HepG2 (cell line): ENCODE results near the gene RPF1. TPM values are rescaled to one million over a fixed set of nuclear protein-coding genes. Genes with fewer than 3 reads are reported as not detected.
A peak's percentile ranks its signal among the peaks of the same experiment; 100 is the strongest.

ENCODE experiments used
- ARID2 ChIP-seq: sonication (generic); formaldehyde crosslinking; IDR thresholded peaks from 2 replicates; pipeline ENCODE4 v1.8.1; 2022; ENCODE audit warnings: mild to moderate bottlenecking, missing genetic modification reagents, borderline replicate concordance
- GPN1 ChIP-seq: sonication (generic); formaldehyde crosslinking; IDR thresholded peaks from 2 replicates; pipeline ENCODE4 v1.5.1; 2020; ENCODE audit warnings: missing genetic modification reagents, borderline replicate concordance
- JDP2 ChIP-seq: sonication (generic); formaldehyde crosslinking; IDR thresholded peaks from 2 replicates; pipeline ENCODE4 v1.8.1; 2022; ENCODE audit warnings: missing genetic modification reagents, borderline replicate concordance
- RFXANK ChIP-seq: IDR thresholded peaks from 2 replicates; pipeline ENCODE4 v1.6.1; 2016
- SALL2 ChIP-seq: sonication (generic); formaldehyde crosslinking; IDR thresholded peaks from 2 replicates; pipeline ENCODE4 v1.8.1; 2023; ENCODE audit warnings: mild to moderate bottlenecking, missing genetic modification reagents, inconsistent platforms
- SIN3A ChIP-seq: IDR thresholded peaks from 2 replicates; pipeline ENCODE4 v1.6.1; 2011; ENCODE audit warnings: low read depth, mild to moderate bottlenecking, control low read depth, low read length, borderline replicate concordance
- TFDP2 ChIP-seq: sonication (generic); formaldehyde crosslinking; IDR thresholded peaks from 2 replicates; pipeline ENCODE4 v1.4.0; 2020; ENCODE audit warnings: missing genetic modification reagents
- ZNF274 ChIP-seq: sonication (generic); formaldehyde crosslinking; IDR thresholded peaks from 2 replicates; pipeline ENCODE4 v1.5.1; 2020; ENCODE audit warnings: mild to moderate bottlenecking, missing genetic modification reagents
- ZNF83 ChIP-seq: sonication (generic); formaldehyde crosslinking; IDR thresholded peaks from 2 replicates; pipeline ENCODE4 v1.4.0; 2020; ENCODE audit warnings: missing genetic modification reagents, mild to moderate bottlenecking, borderline replicate concordance
- polyA plus RNA-seq, 8 experiments: library from polyadenylated mRNA; depleted of rRNA in 3 of 8; stranded (reverse) in 7 of 8; unstranded in 1 of 8; fragments of >200 nt; fragmentation: Illumina TruSeq in 4 of 8; extraction: Trizol in 4 of 8; gene quantifications; 2 replicates each; pipeline versions ENCODE4 v1.2.1 to v1.2.3, GENCODE V29; 2011 to 2016; ENCODE audit warnings: low read depth in 4 of 8, missing spikeins in 1 of 8, mixed read lengths in 1 of 8; ENCODE audit not compliant: insufficient read depth in 1 of 8
- total RNA-seq, 5 experiments: library from RNA; depleted of rRNA; stranded (reverse); fragments of >200 nt; fragmentation: Illumina TruSeq; extraction: Trizol; gene quantifications; 2 replicates each; pipeline ENCODE4 v1.2.3, GENCODE V29; 2016; ENCODE audit warnings: low read depth in 1 of 5
- TF ChIP-seq, protein P1 (sequence below): sonication (generic); formaldehyde crosslinking; IDR thresholded peaks from 2 replicates; pipeline ENCODE4 v1.4.0; 2020; ENCODE audit warnings: mild to moderate bottlenecking, low read depth, missing genetic modification reagents
- TF ChIP-seq, protein P2 (sequence below): sonication (generic); formaldehyde crosslinking; IDR thresholded peaks from 2 replicates; pipeline ENCODE4 v1.5.1; 2020; ENCODE audit warnings: missing genetic modification reagents, mild to moderate bottlenecking, borderline replicate concordance
- TF ChIP-seq, protein P3 (sequence below): sonication (generic); formaldehyde crosslinking; IDR thresholded peaks from 2 replicates; pipeline ENCODE4 v1.4.0; 2020; ENCODE audit warnings: mild to moderate bottlenecking, missing genetic modification reagents, borderline replicate concordance

RPF1 gene
- total and polyA plus RNA-seq, 2 of the 13 experiments (the other 11 are each of a cell fraction or from before 2014, with no cell fraction given): 23.0 to 39.0 TPM

DNA sequence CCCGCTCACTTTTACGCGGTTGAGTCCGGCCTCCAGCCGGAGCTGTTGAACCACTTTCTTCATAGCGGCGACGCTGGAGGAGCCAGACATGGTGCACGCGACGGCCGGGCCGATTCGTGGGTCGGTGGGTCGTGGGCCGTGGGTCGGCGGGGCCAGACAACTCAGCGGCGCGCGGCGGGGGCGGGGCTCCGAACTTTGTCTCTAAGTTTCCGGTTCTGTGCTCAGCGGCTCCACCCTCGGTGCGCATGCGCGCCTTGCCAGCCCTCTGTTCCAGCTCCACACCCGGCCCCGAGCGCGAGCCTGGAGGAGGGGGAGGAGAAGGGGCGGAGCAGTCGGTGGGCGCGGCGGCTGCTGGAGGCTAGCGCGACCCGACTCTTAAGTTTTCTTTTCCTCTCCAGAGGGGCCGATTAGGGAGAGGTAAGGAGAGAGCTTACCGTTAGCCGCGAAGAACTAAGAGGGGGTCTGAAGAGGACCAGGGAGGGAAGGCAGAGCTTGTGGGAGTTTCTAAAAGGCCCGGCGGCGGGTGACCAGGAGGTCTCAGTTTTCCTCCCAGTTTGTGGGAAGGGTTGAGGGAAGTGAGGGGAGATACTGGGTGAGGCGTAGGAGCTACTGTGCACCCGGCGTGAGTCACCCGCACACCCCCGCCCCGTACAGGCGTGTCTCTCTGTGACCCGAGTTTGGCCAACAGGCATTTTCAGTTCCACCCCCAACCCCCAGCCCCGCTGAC is 27.1 kb downstream of the RPF1 start, which contains the start of the genes GNG5 and SPATA1 (continued):
- TF ChIP-seq, protein P1, sequence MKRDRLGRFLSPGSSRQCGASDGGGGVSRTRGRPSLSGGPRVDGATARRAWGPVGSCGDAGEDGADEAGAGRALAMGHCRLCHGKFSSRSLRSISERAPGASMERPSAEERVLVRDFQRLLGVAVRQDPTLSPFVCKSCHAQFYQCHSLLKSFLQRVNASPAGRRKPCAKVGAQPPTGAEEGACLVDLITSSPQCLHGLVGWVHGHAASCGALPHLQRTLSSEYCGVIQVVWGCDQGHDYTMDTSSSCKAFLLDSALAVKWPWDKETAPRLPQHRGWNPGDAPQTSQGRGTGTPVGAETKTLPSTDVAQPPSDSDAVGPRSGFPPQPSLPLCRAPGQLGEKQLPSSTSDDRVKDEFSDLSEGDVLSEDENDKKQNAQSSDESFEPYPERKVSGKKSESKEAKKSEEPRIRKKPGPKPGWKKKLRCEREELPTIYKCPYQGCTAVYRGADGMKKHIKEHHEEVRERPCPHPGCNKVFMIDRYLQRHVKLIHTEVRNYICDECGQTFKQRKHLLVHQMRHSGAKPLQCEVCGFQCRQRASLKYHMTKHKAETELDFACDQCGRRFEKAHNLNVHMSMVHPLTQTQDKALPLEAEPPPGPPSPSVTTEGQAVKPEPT: no peak; the same call in 1 of the 2 replicates
- TF ChIP-seq, protein P2, sequence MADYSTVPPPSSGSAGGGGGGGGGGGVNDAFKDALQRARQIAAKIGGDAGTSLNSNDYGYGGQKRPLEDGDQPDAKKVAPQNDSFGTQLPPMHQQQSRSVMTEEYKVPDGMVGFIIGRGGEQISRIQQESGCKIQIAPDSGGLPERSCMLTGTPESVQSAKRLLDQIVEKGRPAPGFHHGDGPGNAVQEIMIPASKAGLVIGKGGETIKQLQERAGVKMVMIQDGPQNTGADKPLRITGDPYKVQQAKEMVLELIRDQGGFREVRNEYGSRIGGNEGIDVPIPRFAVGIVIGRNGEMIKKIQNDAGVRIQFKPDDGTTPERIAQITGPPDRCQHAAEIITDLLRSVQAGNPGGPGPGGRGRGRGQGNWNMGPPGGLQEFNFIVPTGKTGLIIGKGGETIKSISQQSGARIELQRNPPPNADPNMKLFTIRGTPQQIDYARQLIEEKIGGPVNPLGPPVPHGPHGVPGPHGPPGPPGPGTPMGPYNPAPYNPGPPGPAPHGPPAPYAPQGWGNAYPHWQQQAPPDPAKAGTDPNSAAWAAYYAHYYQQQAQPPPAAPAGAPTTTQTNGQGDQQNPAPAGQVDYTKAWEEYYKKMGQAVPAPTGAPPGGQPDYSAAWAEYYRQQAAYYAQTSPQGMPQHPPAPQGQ (CRISPR knock-in tag): no peak
- no peak for TF ChIP-seq SIN3A
- TF ChIP-seq ZNF83: no peak
- TF ChIP-seq TFDP2: no peak
- TF ChIP-seq SALL2: 0 out of 2 replicates have a peak, but pooled peaks have one; percentile 44
- TF ChIP-seq JDP2 (CRISPR knock-in tag): no peak; the same call in 1 of the 2 replicates
- no peak for TF ChIP-seq ARID2
- TF ChIP-seq RFXANK (CRISPR knock-in tag): no peak; the same call in 1 of the 2 replicates
- TF ChIP-seq, protein P3, sequence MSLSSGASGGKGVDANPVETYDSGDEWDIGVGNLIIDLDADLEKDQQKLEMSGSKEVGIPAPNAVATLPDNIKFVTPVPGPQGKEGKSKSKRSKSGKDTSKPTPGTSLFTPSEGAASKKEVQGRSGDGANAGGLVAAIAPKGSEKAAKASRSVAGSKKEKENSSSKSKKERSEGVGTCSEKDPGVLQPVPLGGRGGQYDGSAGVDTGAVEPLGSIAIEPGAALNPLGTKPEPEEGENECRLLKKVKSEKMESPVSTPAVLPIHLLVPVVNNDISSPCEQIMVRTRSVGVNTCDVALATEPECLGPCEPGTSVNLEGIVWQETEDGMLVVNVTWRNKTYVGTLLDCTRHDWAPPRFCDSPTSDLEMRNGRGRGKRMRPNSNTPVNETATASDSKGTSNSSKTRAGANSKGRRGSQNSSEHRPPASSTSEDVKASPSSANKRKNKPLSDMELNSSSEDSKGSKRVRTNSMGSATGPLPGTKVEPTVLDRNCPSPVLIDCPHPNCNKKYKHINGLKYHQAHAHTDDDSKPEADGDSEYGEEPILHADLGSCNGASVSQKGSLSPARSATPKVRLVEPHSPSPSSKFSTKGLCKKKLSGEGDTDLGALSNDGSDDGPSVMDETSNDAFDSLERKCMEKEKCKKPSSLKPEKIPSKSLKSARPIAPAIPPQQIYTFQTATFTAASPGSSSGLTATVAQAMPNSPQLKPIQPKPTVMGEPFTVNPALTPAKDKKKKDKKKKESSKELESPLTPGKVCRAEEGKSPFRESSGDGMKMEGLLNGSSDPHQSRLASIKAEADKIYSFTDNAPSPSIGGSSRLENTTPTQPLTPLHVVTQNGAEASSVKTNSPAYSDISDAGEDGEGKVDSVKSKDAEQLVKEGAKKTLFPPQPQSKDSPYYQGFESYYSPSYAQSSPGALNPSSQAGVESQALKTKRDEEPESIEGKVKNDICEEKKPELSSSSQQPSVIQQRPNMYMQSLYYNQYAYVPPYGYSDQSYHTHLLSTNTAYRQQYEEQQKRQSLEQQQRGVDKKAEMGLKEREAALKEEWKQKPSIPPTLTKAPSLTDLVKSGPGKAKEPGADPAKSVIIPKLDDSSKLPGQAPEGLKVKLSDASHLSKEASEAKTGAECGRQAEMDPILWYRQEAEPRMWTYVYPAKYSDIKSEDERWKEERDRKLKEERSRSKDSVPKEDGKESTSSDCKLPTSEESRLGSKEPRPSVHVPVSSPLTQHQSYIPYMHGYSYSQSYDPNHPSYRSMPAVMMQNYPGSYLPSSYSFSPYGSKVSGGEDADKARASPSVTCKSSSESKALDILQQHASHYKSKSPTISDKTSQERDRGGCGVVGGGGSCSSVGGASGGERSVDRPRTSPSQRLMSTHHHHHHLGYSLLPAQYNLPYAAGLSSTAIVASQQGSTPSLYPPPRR: peak; percentile 66; the same call in 1 of the 2 replicates
- no peak for TF ChIP-seq GPN1 (CRISPR knock-in tag)
- TF ChIP-seq ZNF274 (CRISPR knock-in tag): no peak
